SU-DHL-6 (cell line): ENCODE data around the gene ITSN1.

Experiments
- H2AFZ ChIP-seq: fragments of 200-600 bp; sonication (generic); 2 replicates; pipeline ENCODE4 v1.6.1; 2014; ENCODE audit warnings: low read depth, mild to moderate bottlenecking, moderate library complexity, mixed read lengths, antibody characterized with exemption, low read length; ENCODE audit not compliant: severe bottlenecking
- H3F3A ChIP-seq: fragments of 200-600 bp; shearing (Covaris generic); 2 replicates; pipeline ENCODE4 v1.6.0; 2016; ENCODE audit warnings: antibody characterized with exemption, mild to moderate bottlenecking; ENCODE audit not compliant: insufficient read depth
- H3K27ac ChIP-seq: fragments of 200-600 bp; sonication (generic); 2 replicates; pipeline ENCODE4 v1.5.1; 2016; ENCODE audit warnings: low read depth, mild to moderate bottlenecking, low read length, moderate library complexity, mixed read lengths
- H3K27me3 ChIP-seq: fragments of 200-600 bp; sonication (generic), shearing (Covaris generic); 2 replicates; pipeline ENCODE4 v1.6.0; 2014; ENCODE audit warnings: mild to moderate bottlenecking, low read length
- H3K36me3 ChIP-seq: fragments of 200-600 bp; sonication (generic); 2 replicates; pipeline ENCODE4 v1.6.1; 2014; ENCODE audit warnings: mild to moderate bottlenecking, low read length, mixed read lengths
- H3K4me2 ChIP-seq: fragments of 300-600, 200-600 bp; shearing (Covaris generic), sonication (generic); 2 replicates; pipeline ENCODE4 v1.6.0; 2014; ENCODE audit warnings: low read length, low read depth, mild to moderate bottlenecking; ENCODE audit not compliant: poor library complexity, severe bottlenecking
- H3K4me3 ChIP-seq: fragments of 200-600 bp; sonication (generic); 2 replicates; pipeline ENCODE4 v1.5.1; 2014; ENCODE audit warnings: antibody characterized with exemption, low read length, mild to moderate bottlenecking, mixed read lengths; ENCODE audit not compliant: insufficient read depth, poor library complexity, severe bottlenecking
- H3K79me2 ChIP-seq: fragments of 200-600 bp; sonication (generic); 2 replicates; pipeline ENCODE4 v1.6.1; 2014; ENCODE audit warnings: mild to moderate bottlenecking, low read length, moderate library complexity; ENCODE audit not compliant: insufficient read depth
- H3K9ac ChIP-seq: fragments of 200-600 bp; sonication (generic); 2 replicates; pipeline ENCODE4 v1.7.0; 2014; ENCODE audit warnings: mild to moderate bottlenecking, low read length
- H3K9me2 ChIP-seq: fragments of 200-600 bp; sonication (generic); replicated peaks from 2 replicates; pipeline ENCODE4 v1.6.1; 2014; ENCODE audit warnings: low read length; ENCODE audit not compliant: insufficient read depth
- H3K9me3 ChIP-seq: fragments of 200-600 bp; sonication (generic); 2 replicates; pipeline ENCODE4 v1.6.1; 2014; ENCODE audit warnings: low read length, mixed read lengths; ENCODE audit not compliant: insufficient read depth
- H4K20me1 ChIP-seq: fragments of 200-600 bp; sonication (generic); 2 replicates; pipeline ENCODE4 v1.6.1; 2014; ENCODE audit warnings: low read depth, mild to moderate bottlenecking, antibody characterized with exemption, low read length, moderate library complexity, mixed read lengths
- EZH2phosphoT487 ChIP-seq: fragments of 200-600 bp; sonication (generic), shearing (Covaris generic); conservative IDR thresholded peaks from 2 replicates; pipeline ENCODE4 v1.6.1; 2018; ENCODE audit warnings: mild to moderate bottlenecking, antibody characterized with exemption, low read length, moderate library complexity, mixed read lengths
- TF ChIP-seq, protein P1 (sequence below): fragments of 200-600 bp; sonication (generic); IDR thresholded peaks from one replicate; pipeline ENCODE4 v1.5.1; 2017; ENCODE audit warnings: antibody characterized with exemption, mild to moderate bottlenecking, low read length, moderate library complexity; ENCODE audit not compliant: insufficient read depth, poor library complexity, severe bottlenecking

The ITSN1 gene

GRCh38 chr21:33707846-33708245 is 65.5 kb downstream of the ITSN1 start:
- Histone ChIP-seq H3K4me3 (no peak overlapping the region), H4K20me1 (no peaks in the 10 kb centered on the region), H3K79me2 (no peaks in the 10 kb centered on the region), H3K36me3 (no peaks in the 10 kb centered on the region), H3K27me3 (no peaks in the 10 kb centered on the region), H3K27ac (no peak overlapping the region), H3K9ac (no peak overlapping the region), H3K4me2 (no peak overlapping the region), H3K9me3 (peaks cover 5% of the 10 kb centered on the region; the same call in 1 of the 2 replicates), H3K9me2 (no peaks in the 10 kb centered on the region), H3F3A (no peaks in the 10 kb centered on the region), H2AFZ (no peak overlapping the region)
- TF ChIP-seq, protein P1, sequence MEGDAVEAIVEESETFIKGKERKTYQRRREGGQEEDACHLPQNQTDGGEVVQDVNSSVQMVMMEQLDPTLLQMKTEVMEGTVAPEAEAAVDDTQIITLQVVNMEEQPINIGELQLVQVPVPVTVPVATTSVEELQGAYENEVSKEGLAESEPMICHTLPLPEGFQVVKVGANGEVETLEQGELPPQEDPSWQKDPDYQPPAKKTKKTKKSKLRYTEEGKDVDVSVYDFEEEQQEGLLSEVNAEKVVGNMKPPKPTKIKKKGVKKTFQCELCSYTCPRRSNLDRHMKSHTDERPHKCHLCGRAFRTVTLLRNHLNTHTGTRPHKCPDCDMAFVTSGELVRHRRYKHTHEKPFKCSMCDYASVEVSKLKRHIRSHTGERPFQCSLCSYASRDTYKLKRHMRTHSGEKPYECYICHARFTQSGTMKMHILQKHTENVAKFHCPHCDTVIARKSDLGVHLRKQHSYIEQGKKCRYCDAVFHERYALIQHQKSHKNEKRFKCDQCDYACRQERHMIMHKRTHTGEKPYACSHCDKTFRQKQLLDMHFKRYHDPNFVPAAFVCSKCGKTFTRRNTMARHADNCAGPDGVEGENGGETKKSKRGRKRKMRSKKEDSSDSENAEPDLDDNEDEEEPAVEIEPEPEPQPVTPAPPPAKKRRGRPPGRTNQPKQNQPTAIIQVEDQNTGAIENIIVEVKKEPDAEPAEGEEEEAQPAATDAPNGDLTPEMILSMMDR, result no peak
- TF ChIP-seq EZH2phosphoT487, result no peak

DNA sequence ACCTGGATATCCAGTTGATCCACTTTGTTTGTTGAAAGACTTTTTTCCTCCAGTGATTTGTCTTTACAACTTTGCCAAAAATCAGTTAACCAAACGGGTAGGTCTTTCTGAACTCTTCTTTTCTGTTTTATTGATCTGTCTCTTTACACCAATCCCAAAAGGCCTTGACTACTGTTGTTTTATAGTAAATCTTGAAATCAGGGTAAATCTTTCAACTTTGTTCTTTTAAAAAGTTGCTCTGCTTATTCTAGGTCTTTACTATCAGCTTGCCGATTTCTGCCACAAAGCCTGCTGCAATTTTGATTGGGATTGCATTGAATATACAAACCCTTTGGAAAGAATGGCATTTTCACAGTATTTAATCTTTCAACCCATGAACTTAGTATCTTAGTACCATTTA is 66.6 kb downstream of the ITSN1 start:
- Histone ChIP-seq H3K36me3 (no peaks in the 10 kb centered on the region), H3K79me2 (no peaks in the 10 kb centered on the region), H3K27ac (no peak overlapping the region)

DNA sequence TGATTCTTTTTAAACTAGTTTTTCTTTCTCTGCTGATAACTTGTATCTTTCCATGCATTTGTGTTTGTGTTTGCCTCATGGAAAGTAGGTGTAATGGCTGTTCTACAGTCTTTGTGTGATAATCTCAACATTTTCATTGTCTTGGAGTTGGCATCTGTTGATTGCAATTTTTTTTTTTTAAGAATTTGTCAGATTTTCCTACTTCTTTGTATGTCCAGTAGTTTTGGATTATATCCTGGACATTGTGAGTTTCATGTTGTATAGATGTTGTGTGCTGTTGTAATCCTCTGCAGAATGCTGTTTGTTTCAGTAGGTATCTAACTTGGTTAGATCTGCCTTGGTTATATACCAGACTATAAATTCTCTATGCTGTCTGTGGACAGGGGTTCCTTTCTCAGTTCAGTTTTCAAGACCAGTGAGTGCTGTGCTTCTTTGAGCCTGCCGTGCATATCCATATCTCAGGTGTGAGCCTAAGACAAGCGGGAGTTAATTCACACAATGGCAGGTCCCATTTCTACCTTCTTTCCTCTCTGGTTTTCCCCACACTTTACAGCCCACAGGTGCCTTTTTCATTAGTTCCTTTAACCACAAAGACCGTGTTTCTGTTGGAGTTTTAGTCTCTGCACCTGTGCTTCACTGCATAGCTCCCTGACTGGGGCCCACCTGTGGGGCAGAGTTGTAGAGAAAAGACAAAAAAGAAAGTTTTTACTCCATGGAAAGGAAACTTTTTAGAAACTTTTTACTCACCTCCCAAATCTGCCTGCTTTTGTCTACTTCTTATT is 69.9 kb downstream of the ITSN1 start:
- no peak overlapping the region for H3K27ac ChIP-seq
- H3K9me3 ChIP-seq, result peaks cover 5% of the 10 kb centered on the region; the same call in 1 of the 2 replicates
- no peaks in the 10 kb centered on the region for H3K27me3 ChIP-seq
- no peaks in the 10 kb centered on the region for H4K20me1 ChIP-seq
- H3K9ac ChIP-seq, result no peak overlapping the region
- no peaks in the 10 kb centered on the region for H3F3A ChIP-seq
- no peak overlapping the region for H3K4me2 ChIP-seq
- TF ChIP-seq EZH2phosphoT487, result no peak
- TF ChIP-seq, protein P1, result no peak
- H3K36me3 ChIP-seq, result no peaks in the 10 kb centered on the region
- no peak overlapping the region for H3K4me3 ChIP-seq
- no peaks in the 10 kb centered on the region for H3K9me2 ChIP-seq
- no peak overlapping the region for H2AFZ ChIP-seq
- no peaks in the 10 kb centered on the region for H3K79me2 ChIP-seq

More for the DNA sequence above, 66.6 kb downstream of the ITSN1 start:
- Histone ChIP-seq H3K4me3 (no peak overlapping the region), H2AFZ (no peak overlapping the region), H3K9ac (no peak overlapping the region), H4K20me1 (no peaks in the 10 kb centered on the region), H3K27me3 (no peaks in the 10 kb centered on the region), H3K9me2 (no peaks in the 10 kb centered on the region), H3F3A (no peaks in the 10 kb centered on the region), H3K4me2 (no peak overlapping the region), H3K9me3 (peaks cover 5% of the 10 kb centered on the region; the same call in 1 of the 2 replicates)
- TF ChIP-seq, protein P1, result no peak
- TF ChIP-seq EZH2phosphoT487, result no peak
